Stimulated activated CD4-positive, alpha-beta T cell treated with anti-CD3 and anti-CD28 coated beads, Interleukin-1b, Interleukin-23, amount 100 ng/mL, for 24 hours (primary cell): ENCODE data around the gene C19orf38.
"Not testable (repeated sequence)": the region's sequence is repeated elsewhere in the genome, so short reads cannot be mapped to it uniquely, and the experiment has no call there.

ENCODE experiments used
- DNase-seq, 4 experiments: peaks; one replicate each; pipeline ENCODE4 v3.0.0-alpha.2; 2020; ENCODE audit warnings: low read depth in 4 of 4, low spot score in 1 of 4

C19orf38 gene

DNA sequence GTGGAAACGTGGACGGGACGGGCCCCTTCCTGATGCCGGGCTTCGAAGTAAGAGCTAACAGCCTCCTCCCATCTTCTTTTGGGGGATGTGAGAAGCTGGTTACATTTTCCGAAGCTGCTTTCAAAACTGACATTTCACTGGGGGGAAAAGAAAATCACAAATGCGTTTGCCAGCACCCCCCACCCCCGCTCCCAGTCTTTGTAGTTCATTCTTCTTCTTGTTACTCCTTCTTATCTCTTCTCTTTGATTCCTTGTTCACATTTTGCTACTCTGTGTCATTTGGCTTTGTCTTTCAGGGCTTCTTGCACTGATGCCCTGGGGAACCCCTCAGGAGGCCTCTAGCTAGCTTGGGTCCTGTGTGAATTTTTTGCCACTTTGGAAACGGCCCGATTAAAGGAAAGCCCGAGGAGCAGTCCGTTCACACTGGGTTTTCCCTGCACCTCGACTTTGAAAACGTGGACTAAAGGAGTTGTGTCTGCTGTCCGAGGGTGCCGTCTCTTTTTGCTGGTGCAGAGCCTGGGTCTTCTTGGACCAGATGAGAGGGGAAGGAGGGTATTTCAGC, 24.4 kb downstream of the C19orf38 start:
- DNase-seq: peak in 1 of 4 experiments; percentile 27

DNA sequence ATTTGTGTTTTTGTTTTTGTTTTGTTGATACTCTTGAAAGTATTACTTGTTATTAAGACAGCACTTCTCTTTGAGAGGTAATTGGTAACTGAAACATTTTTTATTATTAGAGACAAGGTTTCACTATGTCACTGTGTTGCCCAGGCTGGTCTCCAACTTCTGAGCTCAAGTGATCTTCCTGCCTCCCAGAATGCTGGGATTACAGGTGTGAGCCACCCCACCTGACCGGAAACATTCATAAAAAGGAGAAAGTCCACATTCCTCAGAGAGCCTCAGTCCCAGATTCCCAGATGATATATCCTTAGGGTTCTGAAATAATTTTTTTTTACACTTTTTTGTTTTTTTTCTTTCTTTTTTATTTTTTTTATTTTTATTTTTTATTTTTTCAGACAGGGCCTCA, 25.8 kb downstream of the C19orf38 start:
- no peak for DNase-seq

DNA sequence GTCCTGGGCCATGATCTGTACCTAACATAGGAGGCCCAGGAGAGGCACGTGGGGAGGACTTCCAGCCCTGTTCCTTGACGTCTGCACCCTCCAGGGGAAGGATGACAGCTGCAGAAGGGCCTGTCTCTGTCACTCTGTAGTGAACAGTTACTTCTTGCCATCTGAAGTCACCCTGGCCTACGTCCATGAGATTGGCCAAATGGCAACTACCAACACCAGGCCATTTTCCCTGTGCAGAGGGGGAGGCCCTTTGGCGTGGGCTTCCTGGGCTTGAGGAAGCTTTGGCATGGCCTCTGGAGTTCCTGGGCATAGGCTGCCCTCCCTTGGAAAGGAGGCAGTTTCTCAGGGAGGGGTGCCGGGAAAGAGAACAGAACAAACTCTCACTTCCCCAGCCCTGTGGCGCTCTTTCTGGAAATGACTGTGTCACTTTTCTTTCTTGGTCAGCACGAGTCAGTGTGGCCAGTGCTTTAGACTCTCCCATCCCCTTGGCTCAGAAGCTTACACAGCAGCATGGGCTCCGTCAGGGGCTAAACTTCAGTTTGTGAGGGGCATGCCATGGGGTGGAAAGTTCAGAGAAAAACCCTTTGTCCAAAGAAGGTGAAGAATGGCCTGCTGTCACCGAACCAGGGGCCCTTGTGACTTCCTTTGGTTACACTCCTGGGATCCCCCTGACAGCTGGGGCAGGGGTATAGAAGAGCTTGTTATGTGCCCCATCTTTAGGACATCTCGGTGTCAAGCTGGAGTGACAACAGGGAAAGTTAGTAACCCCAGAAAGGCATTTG, 28.4 kb downstream of the C19orf38 start:
- DNase-seq: no peak

DNA sequence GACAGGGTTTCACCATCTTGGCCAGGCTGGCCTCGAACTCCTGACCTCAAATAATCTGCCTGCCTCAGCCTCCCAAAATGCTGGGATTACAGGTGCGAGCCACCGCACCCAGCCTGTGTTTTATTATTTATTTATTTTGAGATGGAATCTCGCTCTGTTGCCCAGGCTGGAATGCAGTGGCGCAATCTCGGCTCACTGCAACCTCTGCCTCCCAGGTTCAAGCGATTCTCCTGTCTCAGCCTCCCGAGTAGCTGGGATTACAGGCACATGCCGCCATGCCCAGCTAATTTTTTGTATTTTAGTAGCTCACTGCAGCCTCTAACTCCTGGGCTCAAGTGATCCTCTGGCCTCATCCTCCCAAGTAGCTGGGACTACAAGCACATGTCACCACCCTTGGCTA, 29.4 kb downstream of the C19orf38 start:
- not testable (repeated sequence) for DNase-seq

DNA sequence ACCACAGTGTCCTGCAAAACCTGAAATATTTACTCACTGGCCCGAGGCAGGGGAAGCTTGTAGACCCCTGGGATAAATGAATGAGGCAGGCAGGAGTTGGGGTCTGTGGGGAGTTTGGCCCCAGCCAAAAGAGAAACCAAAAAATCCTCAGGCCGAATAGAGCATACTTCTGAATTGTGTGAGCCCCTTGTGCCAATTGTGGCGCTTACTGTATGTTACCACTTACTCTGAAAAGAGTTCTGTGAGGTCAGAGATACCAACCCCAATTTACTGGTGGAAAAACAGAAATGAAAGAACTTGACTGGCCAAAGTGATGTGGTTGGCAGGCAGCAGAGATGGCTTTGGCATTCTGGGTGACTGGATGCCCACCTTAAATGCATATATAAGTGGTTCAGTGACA, 30.0 kb downstream of the C19orf38 start:
- DNase-seq: no peak

DNA sequence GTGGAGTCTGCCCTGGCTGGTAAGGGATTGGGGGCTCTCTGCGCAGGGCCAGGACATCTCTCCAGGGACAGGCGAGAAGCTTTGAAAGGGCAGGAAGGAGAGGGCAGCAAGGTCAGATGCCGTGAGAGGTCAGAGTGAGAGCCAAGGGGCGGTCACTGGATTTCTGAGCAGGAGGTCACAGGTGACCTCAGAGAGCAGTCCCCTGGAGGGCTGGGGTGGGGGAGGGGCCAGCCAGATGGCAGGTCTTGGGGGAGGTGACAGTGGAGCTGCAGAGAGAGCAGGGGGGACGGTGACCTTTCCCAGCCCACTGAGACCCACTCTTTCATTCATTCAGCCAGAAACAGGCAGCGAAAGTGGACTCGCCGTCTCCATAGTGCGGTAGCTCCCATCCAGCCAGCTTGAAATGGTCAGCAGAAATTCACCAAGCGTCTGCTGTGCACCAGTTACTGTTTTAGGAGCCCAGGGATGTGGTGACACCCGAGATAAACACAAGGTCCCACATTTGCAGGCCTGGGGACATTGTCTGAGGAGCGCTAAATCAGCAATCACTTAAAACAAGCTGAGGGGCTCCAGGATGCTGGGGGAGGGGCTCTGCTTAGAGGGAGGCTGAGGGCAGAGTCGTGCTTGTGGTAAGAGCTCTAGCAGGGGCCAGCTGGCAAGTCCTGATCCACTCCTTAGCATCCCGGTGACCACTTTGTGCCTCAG, 33.3 kb downstream of the C19orf38 start:
- no peak for DNase-seq

DNA sequence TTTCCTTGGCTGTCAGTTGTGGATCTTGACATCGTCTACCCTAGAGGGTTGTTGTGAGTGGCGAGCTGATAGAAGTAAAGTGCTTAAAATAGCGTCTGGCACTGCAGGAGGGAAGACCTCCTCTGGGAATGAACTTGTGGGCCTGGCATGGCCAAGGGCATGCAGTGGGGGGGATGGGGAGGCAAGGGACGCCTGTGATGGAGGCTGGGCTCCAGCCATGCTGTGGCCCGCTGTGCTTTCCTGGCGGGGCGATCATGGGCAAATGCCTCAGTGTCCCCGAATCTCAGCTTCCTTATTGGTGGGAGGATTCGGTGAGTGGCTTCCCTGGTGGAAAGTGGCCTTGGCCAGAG, 33.9 kb downstream of the C19orf38 start:
- no peak for DNase-seq

DNA sequence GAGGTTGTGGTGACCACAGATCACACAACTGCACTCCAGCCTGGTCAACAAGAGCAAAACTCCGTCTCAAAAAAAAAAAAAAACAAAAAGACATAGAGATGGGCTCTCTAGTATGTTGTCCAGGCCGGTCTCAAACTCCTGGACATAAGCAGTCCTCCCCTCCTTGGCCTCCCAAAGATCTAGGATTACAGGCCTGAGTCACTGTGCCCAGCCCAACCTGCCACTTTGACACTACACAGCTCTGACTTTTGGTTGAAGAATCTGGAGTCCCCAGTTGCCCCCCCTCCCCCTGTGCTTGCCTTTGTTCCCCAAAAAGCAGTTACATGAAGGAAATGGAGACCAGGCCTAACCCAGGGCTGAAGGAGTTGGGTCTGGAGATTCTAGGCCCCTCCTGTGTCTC, 36.1 kb downstream of the C19orf38 start:
- no peak for DNase-seq

DNA sequence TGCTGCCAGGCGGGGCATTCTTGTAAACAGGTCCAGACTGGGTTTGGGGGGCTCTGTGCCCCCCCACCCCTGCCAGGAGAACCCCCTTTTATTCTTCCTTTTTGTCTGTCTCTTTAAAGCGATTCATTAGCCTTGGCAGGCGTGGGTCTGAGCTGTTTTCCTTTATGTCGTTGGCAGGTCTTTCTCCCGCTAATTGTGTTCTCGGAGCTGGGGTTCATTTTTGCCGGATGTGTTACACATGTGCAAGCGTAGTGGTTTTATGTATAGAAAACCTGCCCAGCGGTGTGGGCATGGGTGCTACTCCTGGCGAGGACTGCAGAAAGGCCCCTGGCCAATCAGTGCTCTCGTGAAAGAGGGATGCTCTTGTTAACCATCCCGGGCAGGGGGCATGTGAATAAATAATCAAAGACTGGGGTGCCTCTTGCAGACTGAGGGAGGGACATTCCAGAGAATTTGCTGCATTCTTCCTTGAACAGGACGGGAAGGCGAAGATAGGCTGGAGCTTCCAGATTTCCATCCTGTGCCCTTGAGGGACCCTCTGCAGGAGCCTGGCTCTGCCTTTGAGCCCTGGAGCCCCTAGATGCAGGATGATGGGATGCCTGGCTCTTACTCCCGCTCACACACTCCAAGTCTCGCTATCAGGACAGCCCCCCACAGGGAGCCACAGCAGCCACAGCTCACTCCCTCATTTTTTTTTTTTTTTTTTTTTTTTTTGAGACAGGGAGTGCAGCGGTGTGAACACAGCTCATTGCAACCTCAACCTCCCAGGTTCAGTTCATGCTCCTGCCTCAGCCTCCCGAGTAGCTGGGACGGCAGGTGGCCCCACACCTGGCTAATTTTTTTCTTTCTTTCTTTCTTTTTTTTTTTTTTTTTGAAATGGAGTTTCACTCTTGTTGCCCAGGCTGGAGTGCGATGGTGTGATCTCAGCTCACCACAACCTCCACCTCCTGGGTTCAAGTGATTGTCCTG, 37.3 kb downstream of the C19orf38 start:
- no peak for DNase-seq

DNA sequence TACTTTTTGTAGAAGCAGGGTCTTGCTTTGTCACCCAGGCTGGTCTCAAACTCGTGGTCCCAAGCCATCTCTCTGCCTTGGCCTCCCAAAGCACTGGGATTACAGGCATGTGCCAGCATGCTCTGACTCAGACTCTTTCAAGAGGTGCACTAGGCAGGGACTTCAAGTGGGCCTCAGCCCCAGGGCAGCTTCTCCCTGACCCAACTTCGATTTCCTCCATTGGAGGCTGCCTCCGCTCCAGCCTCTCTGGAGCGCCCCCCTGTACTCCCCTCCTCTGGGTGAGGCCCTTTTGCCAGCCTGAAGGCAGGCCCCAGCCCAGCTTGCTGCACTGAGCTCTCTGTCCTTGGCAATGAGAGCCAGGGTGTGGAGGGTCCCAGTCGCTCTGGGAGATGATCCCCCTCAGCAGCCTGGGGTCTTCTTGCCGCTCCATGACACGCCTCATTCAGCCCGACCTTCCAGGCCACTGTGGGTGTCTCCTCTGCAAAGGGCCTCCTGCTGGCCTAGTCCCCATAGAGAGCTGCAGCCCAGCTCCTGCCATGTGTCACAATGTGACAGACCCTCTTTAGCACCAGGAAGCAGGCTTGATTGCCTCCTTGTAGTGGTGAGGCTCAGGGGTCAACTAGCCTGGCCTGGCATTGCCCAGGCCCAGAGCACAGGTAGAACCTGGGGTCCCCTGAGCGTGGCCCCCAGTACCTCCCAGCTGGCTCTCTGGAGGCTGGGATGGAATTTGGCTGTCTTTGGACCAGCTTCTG, 39.6 kb downstream of the C19orf38 start:
- DNase-seq: no peak

DNA sequence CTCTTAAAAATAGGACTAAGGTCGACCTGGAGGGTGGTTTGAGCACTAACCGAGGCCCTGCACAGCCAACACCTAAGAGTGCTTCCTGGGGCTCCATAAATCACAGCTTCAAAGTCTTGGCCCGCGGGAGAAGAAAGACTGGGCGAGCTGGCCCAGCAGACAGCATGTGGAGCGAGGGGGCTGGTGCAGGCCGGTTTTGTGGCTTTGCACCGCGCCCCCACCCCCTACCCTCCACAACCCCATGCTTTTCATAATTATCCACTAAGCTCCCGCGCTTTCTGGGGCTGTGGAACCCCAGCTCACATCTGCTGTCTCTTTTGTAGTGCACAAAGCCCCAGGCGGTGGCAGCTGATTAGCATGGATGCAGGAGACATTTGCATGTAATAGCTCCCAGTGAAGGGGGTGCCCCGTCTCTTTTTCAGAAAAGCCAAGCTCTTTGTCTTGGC, 40.2 kb downstream of the C19orf38 start:
- no peak for DNase-seq

DNA sequence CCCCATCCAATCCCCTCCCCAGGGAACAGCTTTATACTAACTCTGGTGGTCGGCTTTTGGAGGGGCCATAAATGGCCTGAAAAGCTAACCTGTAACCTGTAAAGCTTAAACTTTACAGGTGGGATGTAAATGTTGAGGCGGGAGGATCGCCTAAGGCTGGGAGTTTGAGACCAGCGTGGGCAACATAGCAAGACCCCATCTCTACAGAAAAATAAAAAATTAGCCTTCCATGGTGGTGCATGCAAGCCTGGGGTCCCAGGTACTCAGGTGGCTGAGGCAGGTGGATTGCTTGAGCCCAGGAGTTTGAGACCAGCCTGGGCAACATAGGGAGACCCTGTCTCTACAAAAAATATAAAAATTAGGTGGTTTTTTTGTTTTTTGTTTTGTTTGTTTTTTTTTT, 41.7 kb downstream of the C19orf38 start:
- no peak for DNase-seq

DNA sequence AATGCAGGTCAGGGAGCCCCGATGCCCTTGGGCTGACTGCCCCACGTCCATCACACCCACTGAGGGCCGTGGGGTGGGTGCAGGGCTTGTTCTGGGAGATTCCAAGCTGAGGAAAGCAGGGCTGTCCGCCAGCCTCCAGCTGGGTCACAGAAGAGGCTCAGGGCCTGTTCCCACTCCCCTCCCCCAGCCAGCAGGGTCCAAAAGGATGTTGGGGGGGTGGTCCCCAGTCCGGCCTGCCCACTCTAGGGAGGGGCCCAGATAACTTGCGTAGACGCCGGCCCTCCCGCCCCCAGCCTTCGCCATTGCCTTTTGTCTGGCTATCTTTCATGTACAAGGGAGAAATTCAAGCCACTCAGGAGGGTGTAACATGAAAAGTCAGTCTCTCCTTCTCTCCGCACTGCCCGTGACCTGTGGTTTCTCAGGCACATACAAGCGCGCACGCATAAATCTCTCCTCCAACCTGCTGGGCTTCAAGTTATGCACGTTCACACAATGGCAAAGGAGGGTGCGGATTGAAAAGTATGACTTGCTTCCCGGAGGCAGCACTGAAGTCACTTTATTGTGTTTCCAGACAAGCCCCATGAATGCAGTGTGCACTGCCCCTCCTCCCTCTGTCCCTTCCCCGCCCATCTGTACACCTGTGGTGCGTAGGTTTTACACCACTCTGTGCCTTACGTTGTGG, 43.3 kb downstream of the C19orf38 start:
- no peak for DNase-seq

DNA sequence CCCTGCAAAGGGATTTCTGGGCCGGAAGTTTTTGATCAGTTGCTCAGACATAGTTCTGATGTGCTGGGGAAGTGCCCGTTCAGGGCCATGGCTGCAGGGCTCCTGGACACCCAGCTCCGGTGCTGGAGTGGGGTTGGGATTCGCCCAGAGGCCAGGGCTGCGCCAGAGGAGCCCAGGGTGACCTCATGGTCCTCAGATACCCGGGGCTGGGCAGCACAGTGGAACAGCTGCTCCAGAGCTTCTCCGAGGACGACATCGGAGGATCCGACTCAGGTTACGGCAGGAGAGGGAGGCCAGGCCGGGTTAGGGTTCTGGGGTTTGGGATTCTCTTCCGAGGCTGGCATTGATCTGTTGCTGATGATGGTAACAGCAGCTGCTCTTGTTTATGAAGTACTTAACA, 44.0 kb downstream of the C19orf38 start:
- no peak for DNase-seq

DNA sequence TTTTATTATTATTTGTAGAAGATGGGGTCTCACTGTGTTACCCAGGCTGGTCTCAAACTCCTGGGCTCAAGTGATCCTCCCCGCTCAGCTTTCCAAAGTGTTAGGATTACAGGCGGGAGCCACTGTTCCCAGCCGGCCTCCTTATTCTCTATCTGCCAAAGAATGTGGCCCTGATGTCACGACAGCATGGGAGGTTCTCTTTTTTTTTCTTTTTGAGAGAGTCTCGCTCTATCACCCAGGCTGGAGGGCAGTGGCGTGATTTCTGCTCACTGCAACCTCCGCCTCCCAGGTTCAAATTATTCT, 46.6 kb downstream of the C19orf38 start:
- DNase-seq: no peak

DNA sequence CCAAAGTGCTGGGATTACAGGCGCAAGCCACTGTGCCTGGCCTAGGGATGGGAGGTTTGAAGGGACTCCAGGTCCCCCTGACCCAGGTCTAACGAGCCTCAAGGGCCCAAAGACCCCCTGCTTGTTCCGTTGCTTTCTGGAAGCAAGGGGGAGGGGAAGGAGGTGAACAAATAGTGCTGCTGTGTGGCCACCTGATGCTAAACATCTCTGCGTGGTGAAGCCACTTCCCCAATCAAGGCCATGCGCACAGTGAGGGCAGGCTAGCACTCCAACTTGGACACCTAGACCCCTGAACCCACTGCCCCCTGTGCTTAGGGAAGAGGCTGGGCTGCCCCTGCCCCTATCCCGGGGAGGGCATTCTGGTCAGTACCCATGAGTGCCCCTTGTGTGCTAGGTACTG, 47.1 kb downstream of the C19orf38 start:
- DNase-seq: no peak

DNA sequence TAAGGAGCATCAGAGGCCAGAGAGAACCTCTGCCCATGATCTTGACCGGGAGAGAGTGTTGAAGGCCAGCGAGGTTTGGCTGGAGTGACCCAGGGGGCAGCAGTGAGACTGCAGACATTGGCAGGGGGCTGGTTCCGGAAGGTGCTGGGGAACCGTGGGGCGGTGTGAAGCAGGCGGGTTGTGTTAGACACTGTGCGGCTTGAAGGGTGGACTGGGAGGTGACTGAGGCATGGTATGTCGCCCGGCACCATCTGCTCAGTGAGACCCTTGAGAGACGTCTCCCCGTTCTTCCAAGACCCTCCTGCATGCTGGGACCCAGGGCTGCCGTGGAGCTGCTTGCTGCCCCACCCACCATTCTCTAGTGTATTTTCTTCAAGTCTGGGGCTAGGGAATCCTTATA, 47.7 kb downstream of the C19orf38 start:
- no peak for DNase-seq

DNA sequence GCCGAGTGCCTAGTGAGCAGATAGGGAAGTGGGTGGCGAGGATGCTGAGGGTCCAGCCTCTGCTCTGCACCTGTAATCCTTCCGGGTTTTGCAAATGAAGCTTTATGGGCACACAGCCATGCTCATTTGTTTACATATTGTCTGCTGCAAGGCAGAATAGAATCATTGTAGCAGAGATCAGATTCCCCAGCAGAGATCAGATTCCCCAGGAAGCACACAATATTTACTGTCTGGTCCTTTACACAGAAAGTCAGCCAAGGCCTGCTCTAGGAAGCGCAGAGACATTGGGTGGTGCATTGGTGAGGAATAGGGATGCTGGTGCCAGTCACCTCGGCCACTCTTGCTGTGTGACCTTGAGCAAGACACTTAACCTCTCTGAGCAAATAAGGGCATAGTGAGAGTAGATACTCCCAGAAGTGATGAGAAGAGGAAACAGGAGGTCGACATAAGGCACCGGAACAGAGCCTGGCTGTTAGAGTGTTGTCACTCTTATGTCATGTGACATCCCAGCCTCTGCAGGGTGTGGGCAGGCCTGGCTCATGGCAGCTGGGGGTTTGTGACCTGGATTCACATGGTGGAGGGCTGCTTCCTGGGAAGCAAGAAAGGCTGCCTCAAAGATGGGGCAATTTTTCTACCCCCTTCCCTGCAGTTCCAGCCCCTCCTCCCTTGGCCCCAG, 48.8 kb downstream of the C19orf38 start:
- no peak for DNase-seq

DNA sequence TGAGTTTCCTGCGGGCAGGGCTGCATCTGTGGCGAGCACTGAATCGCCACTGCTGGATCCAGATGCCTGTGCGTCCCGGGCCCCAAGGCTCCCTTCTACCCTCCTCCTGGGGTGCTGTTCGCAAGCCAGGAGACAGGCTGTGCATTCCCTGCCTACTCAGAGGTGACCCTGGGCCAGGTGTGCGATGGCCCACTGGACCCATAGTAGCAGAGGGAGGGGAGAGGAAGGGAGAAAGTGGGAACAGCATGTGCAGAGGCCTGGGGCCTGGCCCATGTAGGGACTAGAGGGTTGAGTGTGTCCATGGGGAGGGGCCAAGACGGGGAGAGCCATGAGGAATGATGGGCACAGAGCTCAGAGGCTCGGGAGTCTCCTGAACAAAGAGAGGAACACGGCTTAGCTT, 50.4 kb downstream of the C19orf38 start:
- DNase-seq: no peak
